GM12801 (cell line): ENCODE data around the gene SERP2.

Experiments used
- TF ChIP-seq, protein P1 (sequence below): IDR thresholded peaks from one replicate; pipeline ENCODE4 v1.5.1; 2011; ENCODE audit warnings: control low read depth; ENCODE audit not compliant: insufficient read length; ENCODE audit errors: extremely low read depth

SERP2 gene

DNA sequence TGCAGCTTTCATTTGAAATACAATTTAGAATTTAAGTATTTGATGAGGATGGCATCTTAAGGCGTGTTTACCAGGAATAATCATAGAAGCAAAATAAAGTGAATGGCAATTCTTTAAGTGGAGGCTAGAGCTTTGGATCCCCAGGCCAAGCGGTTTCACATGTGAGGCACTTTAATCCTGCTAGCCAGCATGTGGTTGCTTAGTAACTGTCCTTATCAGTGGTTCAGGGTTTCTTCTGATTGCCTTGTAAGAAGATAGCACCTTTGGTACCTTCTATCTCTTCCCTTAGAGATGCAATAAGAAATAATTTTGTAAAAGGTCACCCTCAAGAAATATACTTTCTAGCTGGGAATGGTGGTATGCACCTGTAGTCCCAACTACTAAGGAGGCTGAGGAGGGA lies 38.9 kb upstream of the SERP2 start:
- TF ChIP-seq, protein P1, sequence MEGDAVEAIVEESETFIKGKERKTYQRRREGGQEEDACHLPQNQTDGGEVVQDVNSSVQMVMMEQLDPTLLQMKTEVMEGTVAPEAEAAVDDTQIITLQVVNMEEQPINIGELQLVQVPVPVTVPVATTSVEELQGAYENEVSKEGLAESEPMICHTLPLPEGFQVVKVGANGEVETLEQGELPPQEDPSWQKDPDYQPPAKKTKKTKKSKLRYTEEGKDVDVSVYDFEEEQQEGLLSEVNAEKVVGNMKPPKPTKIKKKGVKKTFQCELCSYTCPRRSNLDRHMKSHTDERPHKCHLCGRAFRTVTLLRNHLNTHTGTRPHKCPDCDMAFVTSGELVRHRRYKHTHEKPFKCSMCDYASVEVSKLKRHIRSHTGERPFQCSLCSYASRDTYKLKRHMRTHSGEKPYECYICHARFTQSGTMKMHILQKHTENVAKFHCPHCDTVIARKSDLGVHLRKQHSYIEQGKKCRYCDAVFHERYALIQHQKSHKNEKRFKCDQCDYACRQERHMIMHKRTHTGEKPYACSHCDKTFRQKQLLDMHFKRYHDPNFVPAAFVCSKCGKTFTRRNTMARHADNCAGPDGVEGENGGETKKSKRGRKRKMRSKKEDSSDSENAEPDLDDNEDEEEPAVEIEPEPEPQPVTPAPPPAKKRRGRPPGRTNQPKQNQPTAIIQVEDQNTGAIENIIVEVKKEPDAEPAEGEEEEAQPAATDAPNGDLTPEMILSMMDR, result no peak

GRCh38 chr13:44336934-44337333 lies 36.7 kb upstream of the SERP2 start:
- TF ChIP-seq, protein P1, result no peak

- TF ChIP-seq, protein P1, result no peak
These were observed 36.0 kb upstream of the SERP2 start for GRCh38 chr13:44337581-44337980.

DNA sequence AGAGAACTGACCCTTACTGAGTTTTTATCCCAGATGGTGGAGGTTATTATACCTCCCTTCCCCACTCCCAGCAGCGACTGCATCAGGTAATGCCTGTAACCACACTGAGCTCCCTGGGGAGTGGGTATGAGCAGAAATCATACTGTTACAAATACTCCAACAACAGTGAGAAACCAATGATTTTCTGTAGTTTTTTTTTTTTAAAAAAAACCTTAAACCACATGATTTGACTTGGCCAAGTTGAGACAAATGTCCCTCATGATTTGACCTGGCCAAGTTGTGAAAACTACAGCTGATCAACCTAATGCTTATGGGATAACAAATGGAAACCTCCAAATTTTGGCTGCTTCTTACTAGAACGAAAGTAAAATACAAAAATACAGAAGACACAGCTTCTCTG lies 33.1 kb upstream of the SERP2 start:
- TF ChIP-seq, protein P1, result no peak

DNA sequence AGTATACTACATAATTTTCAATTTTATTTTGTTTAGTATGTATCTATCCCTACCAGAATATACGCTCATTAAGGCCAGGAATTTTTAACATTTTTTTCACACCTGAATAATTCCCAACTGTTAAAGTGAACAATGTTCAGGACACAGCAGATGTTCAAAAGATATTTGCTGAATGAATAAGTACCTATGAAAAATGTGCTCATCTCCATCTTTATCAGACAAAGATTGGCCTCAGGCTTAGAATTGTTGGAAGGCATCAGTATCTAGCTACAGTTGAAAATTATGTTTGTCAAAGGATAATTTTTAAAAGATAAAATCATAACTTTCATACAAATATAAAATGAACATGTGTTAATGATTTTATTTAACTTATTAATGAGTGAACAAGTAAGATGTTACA lies 30.9 kb upstream of the SERP2 start:
- TF ChIP-seq, protein P1, result no peak

DNA sequence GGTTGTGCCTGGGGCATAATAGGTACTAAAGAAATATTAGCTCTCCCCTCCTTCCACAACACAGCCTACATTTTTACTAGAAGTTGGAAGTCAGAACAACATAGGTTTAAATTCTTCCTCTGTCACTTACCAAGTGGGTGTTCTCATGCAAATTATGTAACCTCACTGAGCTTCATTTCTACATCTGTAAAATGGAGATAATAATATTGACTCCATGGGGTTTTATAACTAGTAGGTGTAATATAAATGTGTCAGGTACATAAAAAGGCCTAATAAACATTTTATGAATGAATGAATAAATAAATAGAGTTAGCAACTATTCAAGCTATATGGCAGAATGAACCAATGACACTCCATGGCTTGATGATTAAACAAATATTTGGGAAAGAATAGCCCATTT lies 27.1 kb upstream of the SERP2 start:
- TF ChIP-seq, protein P1, result no peak

GRCh38 chr13:44347301-44347700 lies 26.3 kb upstream of the SERP2 start:
- TF ChIP-seq, protein P1, result no peak

- TF ChIP-seq, protein P1, result no peak
These were observed 25.7 kb upstream of the SERP2 start for GRCh38 chr13:44347949-44348348.
